Esophagus mucosa (tissue), 1 donor: ENCODE results near the gene TLDC2. TPM values are rescaled to one million over a fixed set of nuclear protein-coding genes. Genes with fewer than 3 reads are reported as not detected.
A peak's percentile ranks its signal among the peaks of the same experiment; 100 is the strongest.
"Not testable (repeated sequence)": the region's sequence is repeated elsewhere in the genome, so short reads cannot be mapped to it uniquely, and the experiment has no call there.

Source experiments
- ATAC-seq: fragments of 200-7000 bp; cut with Tn5 transposase; one replicate; pipeline ENCODE4 v1.9.1; 2020
- total RNA-seq: library from RNA; stranded (reverse); gene quantifications from one replicate; pipeline ENCODE4 v1.2.4, GENCODE V29; 2023
- donor health status: DM: yes; HTN: yes; CAD: no.

The TLDC2 gene
- total RNA-seq, 1 donor from 2014 or later: 0.20 TPM

DNA sequence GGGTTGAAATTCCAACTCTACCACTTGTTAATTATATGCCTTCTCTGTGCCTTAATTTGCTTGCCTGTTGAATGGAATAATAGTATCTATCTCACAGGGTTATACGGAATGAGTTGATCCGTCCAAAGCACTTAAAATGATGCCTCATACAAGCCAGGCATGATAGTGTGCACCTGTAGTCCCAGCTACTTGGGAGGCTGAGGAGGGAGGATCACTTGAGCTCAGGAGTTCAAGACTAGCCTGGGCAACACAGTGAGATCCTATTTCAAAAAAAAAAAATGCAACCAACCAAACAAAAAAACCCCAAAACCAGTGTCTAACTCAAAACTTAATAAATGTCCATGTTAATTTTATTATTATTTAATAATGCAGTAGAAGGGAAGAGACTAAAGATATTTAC, 40.3 kb downstream of the TLDC2 start:
- no peak for ATAC-seq

DNA sequence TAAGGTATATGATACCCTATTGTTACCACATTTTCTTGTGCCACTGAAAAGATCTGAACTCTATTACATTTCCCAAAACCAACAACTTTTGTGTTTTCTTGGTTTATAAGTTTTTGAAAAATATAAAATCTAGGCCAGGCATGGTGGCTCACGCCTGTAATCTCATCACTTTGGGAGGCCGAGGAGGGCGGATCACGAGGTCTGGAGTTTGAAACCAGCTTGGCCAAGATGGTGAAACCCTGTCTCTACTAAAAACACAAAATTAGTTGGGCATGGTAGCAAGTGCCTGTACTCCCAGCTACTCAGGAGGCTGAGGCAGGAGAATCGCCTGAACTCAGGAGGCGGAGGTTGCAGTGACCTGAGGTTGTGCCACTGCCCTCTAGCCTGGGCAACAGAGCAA, 41.3 kb downstream of the TLDC2 start:
- no peak for ATAC-seq

DNA sequence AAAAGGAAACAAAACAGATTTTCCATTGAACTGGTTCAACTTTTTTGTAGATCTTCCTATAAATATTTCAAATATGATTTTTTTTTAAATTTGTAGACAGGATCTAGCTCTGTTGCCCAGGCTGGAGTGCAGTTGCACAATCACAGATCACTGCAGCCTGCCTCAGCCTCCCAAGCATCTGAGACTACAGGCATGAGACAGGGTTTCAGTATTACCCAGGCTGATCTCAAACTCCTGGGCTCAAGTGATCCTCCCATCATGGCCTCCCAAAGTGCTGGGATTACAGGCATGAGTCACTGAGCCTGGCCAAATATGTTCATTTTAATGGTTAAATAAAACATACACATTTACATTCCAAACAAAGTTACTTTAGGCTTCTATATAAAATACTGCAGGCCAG, 42.0 kb downstream of the TLDC2 start:
- no peak for ATAC-seq

DNA sequence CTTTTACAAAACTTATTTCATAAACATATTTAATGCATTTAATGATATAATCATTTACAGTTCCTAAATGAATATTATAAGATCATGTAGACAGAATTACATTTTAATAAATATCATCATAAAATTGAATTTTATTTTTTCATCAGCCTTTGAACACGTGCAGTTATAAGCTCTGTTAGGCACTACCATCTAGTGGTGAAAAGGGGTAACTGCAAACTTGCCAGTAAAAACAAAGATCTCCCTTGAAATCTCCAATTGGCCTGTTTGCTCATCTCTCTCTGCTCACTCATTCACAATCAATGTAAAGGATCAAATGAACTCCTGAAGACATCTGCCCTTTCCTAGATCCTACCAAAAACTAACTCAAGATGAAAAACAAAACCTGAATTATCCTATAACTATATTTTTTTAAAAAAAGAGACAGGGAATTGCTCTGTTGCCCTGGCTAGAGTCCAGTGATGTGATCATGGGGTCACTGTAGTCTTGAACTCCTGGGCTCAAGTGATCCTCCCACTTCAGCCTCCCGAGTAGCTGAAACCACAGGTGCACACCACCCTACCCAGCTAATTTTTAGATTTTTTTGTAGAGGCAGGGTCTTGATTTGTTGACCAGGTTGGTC, 43.9 kb downstream of the TLDC2 start:
- ATAC-seq: peak; percentile 68

DNA sequence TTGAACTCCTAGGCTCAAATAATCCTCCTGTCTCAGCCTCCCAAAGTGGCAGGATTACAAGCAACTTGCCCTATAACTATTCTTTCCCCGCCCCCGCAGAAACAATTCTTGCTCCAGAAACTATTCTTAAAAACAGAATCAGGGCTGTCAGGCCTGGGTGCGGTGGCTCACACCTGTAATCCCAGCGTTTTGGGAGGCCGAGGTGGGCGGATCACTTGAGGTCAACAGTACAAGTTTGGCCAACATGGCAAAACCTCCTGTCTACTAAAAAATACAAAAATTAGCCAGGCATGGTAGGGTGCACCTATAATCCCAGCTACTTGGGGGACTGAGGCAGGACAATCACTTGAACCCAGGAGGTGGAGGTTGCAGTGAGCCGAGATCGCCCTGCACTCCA, 44.4 kb downstream of the TLDC2 start:
- ATAC-seq: no peak

DNA sequence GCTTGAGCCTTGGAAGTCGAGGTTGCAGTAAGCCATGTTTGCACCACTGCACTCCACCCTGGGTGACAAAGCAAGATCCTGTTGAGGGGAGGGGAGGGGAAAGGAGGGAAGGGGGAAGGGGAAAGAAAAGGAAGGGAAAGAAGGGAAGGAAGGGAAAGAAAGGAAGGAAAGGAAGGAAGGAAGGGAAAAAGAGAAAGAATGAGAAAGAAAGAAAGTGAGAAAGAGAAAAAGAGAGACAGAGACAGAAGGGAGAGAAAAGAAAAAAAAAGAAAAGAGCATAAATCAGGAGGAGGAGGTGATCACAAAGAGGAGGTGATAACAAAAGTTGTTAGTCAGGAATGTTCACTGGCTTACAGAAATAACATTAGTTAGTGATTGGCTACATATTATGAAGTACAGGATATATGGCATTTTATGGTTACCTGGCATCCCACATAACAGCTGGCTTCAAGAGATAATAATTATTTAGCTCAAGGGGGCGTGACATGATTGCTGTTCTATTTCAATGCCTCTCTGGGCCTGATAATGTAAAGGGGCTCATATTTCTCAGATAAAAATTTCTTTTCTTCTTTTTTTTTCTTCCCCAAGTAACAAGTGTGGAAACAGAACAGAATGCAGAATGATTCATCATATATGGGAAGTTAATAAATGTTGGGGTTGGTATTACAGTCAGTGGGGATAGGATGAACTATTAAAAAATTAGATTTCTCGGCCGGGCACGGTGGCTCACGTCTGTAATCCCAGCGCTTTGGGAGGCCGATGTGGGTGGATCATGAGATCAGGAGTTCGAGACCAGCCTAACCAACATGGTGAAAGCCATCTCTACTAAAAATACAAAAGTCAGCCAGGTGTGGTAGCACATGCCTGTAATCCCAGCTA, 48.5 kb downstream of the TLDC2 start:
- no peak for ATAC-seq

DNA sequence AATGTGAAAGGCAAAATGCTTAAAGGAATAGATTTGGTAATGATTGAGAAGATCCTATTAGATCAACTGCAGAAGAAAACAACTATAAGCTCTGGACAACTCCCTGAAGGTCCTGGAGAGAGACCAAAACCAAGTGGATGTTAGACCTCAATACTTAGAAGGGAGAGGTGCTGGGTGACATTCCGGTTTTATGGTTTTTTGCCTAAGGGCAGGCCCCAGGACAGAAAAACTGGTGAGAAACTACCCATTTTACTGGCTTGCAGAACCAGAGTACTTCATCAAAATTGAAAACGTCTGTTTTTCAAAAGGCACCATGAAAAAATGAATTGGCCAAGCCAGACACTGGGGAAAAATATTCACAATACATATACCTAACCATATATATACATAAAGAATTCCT, 49.3 kb downstream of the TLDC2 start:
- ATAC-seq: no peak

DNA sequence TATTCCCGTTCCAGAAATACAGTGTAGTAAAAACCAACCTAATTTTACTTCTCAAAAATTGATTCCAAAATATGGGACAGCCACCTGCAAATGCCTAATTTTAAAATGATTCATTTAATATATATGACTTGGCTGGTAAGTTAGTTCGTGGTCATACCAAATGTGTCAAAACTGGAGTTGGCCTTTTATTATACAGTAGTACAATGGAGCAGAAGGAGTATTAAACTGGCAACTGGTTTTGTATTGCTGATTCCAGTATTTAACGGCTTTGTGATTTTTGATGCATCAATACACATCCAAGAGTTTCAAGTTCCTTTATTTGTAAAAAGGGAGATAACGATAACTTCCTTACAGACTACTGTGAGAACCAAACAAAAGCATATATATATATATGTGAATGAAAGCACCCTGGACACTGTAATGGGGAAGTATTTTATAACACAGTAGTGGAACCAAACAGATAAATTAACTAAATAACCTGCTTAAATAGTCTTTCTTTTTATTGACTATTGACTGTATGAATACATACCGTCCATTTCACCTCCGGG, 50.8 kb downstream of the TLDC2 start:
- no peak for ATAC-seq

DNA sequence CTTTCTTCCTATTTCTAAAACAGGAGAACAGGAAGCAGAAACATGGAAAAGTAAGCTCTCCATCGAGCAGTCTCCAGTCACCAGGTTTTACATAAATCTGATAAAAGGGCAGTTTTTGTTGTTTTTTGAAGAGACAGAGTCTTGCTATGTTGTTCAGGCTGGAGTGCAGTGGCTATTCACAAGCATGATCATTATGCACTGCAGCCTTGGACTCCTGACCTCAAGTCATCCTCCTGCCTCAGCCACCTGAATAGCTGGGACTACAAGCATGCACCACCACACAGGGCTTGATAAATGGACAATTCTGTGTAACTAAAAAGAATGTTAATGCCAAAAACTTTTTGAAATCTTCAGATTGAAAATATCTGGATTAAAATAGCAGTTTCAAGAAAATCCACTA, 51.8 kb downstream of the TLDC2 start:
- ATAC-seq: no peak

DNA sequence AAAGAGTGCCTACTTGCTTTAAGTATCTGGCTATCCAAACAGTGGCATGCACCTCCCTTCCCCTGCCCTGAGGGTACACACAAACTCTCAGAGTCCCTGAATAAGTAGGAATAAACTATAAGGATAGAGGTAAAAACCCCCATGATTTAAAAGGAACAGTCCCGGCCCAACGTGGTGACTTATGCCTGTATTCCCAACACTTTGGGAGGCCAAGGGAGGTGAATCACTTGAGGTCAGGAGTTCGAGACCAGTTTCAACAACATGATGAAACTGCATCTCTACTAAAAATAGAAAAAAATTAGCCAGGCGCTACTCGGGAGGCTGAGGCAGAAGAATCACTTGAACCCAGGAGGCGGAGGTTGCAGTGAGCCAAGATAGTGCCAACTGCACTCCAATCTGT, 53.4 kb downstream of the TLDC2 start:
- no peak for ATAC-seq

DNA sequence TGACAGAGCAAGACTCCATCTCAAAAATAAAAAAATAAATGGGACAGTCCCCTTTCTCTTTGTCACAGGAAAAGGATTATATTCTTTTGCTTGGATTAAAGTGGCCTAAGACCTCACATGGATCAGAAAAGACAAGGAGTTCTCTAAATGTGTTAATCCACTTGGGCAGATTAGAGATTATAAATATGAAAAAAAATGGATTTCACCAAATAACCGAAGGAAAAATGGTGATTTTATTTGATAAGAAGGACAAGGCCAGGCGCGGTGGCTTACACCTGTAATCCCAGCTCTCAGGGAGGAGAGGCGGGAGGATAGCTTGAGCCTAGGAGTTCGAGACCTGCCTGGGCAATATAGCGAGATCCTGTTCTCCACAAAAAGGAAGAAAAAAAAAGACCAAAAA, 53.8 kb downstream of the TLDC2 start:
- no peak for ATAC-seq

DNA sequence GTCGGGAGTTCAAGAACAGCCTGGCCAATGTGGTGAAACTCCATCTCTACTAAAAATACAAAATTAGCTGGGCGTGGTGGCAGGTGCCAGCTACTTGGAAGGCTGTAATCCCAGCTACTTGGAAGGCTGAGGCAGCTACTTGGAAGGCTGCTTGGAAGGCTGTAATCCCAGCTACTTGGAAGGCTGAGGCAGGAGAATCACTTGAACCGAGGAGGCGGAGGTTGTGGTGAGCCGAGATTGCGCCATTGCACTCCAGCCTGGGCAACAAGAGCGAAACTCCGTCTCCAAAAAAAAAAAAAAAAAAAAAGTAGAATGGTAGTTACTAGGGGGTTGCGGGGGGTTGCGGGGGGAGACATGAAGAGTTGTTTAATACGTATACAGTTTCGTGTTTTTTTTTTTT, 56.1 kb downstream of the TLDC2 start:
- ATAC-seq: not testable (repeated sequence)

DNA sequence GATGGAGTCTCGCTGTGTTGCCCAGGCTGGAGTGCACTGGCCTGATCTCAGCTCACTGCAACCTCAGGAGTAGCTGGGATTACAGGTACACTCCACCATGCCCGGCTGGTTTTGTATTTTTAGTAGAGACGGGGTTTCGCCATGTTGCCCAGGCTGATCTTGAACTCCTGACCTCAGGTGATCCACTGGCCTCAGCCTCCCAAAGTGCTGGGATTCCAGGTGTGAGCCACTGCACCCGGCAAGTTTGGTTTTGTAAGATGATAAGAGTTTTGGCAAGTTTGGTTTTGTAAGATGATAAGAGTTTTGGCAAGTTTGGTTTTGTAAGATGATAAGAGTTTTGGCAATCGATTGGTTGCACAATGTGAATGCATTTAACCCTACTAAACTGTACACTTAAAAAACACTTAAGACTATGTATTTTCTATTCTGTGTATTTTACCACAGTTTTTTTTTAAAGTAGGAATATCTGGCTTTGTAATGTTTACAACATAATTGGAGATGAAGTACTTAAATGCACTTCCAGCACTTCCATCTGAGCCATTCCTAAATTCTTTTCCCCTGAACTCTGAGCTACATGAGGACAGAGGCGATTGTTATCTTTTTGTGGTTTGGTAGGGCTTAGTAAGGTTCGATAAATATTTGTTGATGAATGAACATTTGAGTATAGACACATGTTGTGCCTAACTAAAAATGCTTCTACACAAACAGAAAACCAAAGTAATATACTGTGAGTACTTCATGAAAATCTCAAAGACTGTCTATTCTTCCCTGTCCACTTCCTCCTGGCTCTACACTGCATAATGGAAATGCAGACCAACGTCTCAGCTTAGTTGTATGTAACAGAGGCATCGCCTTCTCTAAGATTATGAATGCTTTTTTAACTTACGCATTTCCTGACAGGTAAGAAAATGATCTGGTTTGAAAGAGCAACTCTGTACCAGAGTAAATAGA, 56.8 kb downstream of the TLDC2 start:
- no peak for ATAC-seq

DNA sequence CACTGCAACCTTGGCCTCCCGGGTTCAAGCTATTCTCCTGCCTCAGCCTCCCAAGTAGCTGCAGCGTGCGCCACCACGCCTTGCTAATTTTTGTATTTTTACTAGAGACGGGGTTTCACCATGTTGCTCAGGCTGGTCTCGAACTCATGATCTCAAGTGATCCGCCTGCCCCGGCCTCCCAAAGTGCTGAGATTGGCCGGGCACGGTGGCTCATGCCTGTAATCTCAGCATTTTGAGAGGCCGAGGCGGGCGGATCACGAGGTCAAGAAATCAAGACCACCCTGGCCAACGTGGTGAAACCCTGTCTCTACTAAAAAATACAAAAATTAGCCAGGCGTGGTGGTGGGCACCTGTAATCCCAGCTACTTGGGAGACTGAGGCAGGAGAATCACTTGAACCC, 57.6 kb downstream of the TLDC2 start:
- not testable (repeated sequence) for ATAC-seq

DNA sequence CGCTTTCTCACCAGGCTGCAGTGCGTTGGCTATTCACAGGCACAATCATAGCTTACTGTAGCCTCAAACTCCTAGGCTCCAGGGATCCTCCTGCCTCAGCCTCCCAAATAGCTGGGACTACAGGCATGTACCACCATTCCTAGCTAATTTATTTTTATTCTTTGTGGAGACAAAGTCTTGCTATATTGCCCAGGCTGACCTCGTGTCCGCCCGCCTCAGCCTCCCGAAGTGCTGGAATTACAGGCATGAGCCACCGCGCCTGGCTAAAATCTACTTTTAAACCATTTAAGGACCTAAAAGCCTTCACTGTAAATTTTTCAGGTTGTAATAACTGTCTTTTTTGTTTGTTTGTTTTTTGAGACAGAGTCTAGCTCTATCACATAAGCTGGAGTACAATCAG, 60.4 kb downstream of the TLDC2 start:
- ATAC-seq: no peak

DNA sequence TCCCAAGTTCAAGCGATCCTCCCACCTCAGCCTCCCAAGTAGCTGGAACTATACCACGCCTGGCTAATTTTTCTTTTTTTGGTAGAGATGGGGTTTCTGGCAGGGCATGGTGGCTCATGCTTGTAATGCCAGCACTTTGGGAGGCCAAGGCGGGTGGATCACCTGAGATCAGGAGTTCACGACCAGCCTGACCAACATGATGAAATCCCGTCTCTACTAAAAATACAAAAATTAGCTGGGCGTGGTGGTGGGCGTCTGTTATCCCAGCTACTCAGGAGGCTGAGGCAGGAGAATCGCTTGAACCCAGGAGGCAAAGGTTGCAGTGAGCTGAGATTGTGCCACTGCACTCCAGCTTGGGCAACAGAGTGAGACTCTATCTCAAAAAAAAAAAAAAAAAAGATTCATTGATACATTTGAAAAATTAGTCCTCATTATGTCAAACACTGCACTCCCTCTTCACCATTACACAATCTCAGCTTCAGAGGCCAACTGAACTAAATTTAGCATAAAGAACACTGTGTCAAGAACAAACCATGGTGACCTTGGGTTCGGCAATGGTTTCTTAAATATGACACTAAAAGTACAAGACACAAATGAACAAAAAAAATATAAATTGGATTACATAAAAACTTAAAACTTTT, 60.9 kb downstream of the TLDC2 start:
- ATAC-seq: not testable (repeated sequence)

DNA sequence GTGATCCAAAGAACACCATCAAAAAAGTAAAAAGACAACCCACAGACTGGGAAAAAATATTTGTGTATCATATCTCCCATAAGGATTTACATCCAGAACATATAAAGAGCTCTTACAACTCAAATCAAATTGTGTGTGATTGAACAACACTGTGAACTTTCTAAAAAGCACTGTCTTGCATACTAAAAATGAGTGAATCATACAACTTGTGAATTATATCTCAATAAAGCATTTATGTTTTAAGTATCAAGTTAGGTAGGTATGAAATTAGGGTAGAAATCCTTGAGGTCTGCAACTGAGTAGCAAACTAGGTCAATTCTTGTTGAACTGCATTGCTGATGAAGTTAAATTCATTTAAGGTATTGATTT, 61.4 kb downstream of the TLDC2 start:
- no peak for ATAC-seq

DNA sequence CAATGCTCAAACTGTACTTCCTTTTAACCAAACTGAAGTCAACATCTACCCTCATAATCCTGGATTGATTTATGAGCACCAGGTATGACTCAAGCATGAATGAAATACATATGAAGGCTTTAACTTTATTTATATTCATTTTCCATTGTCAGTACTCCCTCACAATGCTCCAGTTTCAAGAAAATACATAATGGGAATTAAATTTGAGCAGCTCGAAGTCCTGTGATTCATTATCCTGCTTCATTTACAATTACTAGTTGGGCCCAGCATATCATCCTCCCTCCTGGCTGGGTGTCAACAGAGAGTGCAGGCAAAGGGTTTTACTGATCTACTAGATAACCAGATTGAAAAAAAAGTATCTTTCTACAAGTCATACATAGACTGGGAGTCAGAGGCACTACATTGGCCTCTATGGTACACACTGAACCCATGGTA, 65.5 kb downstream of the TLDC2 start:
- peak; percentile 76 for ATAC-seq
